Skeletal muscle satellite cell (primary cell): Measurements from ENCODE around the gene PGS1. TPM values are rescaled to one million over a fixed set of nuclear protein-coding genes. Genes with fewer than 3 reads are reported as not detected.
"Not testable (repeated sequence)": the region's sequence is repeated elsewhere in the genome, so short reads cannot be mapped to it uniquely, and the experiment has no call there.

Experiments
- H3K27me3 ChIP-seq: 2 replicates; pipeline ENCODE4 v1.7.0; 2013; ENCODE audit warnings: low read length; ENCODE audit not compliant: control insufficient read depth, insufficient read depth
- H3K36me3 ChIP-seq: 2 replicates; pipeline ENCODE4 v1.7.0; 2013; ENCODE audit warnings: mild to moderate bottlenecking, control low read depth, low read length; ENCODE audit not compliant: insufficient read depth
- H3K4me1 ChIP-seq: 2 replicates; pipeline ENCODE4 v1.7.0; 2013; ENCODE audit warnings: low read length; ENCODE audit not compliant: control insufficient read depth, insufficient read depth
- H3K4me2 ChIP-seq: 2 replicates; pipeline ENCODE4 v1.7.0; 2013; ENCODE audit warnings: mild to moderate bottlenecking, low read length
- H3K4me3 ChIP-seq: 2 replicates; pipeline ENCODE4 v1.7.0; 2013; ENCODE audit warnings: low read length
- H3K9ac ChIP-seq: 2 replicates; pipeline ENCODE4 v1.7.0; 2013; ENCODE audit warnings: mild to moderate bottlenecking, low read depth, low read length, moderate library complexity
- H3K9me3 ChIP-seq: replicated peaks from 2 replicates; pipeline ENCODE4 v1.7.0; 2013; ENCODE audit warnings: mild to moderate bottlenecking, control low read depth, low read length
- total RNA-seq: library from RNA; depleted of rRNA; stranded (reverse); fragments of >200 nt; gene quantifications from 2 replicates; pipeline ENCODE4 v1.2.3, GENCODE V29; 2012; rRNA removed

The PGS1 gene
- total RNA-seq: 24.6 and 25.8 TPM in 2 replicates

- Histone ChIP-seq H3K27me3 (no peaks in the 10 kb centered on the region), H3K36me3 (peaks cover 11% of the 10 kb centered on the region), H3K4me3 (peak within 1 kb of the TSS; percentile 95), H3K9ac (peak within 1 kb of the TSS; percentile 98), H3K9me3 (no peaks in the 10 kb centered on the region), H3K4me1 (peaks cover 71% of the 10 kb centered on the region), H3K4me2 (peak within 1 kb of the TSS; percentile 92)
Observed at GRCh38 chr17:78378225-78379130, at the start of gene PGS1. Gene PGS1, plus strand, starts transcription at chr17:78378649. Its CDS starts 17 bp downstream, at chr17:78378666.

- peak overlapping the region; percentile 69 for H3K9ac ChIP-seq
Observed at GRCh38 chr17:78329263-78330059, 49.0 kb upstream of the PGS1 start.

GRCh38 chr17:78330570-78331224 is 47.8 kb upstream of the PGS1 start:
- Histone ChIP-seq H3K4me2 (no peak overlapping the region), H3K4me1 (peaks cover 55% of the 10 kb centered on the region), H3K36me3 (no peaks in the 10 kb centered on the region), H3K27me3 (no peaks in the 10 kb centered on the region), H3K4me3 (no peak overlapping the region), H3K9me3 (no peaks in the 10 kb centered on the region), H3K9ac (no peak overlapping the region)

More at GRCh38 chr17:78329263-78330059, 49.0 kb upstream of the PGS1 start:
- Histone ChIP-seq H3K36me3 (no peaks in the 10 kb centered on the region), H3K4me3 (peak overlapping the region; percentile 34), H3K27me3 (no peaks in the 10 kb centered on the region), H3K4me1 (peaks cover 58% of the 10 kb centered on the region), H3K9me3 (no peaks in the 10 kb centered on the region), H3K4me2 (peak overlapping the region; percentile 65)

GRCh38 chr17:78331355-78331754 is 47.1 kb upstream of the PGS1 start:
- not testable (repeated sequence) for H3K27me3 ChIP-seq, H3K9ac ChIP-seq, H3K36me3 ChIP-seq, H3K4me2 ChIP-seq, H3K9me3 ChIP-seq, H3K4me3 ChIP-seq
- peaks cover 53% of the 10 kb centered on the region for H3K4me1 ChIP-seq

- H3K36me3 ChIP-seq: no peaks in the 10 kb centered on the region
- no peak overlapping the region for H3K4me3 ChIP-seq
- H3K27me3 ChIP-seq: no peaks in the 10 kb centered on the region
- H3K9me3 ChIP-seq: no peaks in the 10 kb centered on the region
- peaks cover 66% of the 10 kb centered on the region for H3K4me1 ChIP-seq
- no peak overlapping the region for H3K9ac ChIP-seq
- no peak overlapping the region for H3K4me2 ChIP-seq
Observed at GRCh38 chr17:78332991-78333390, 45.5 kb upstream of the PGS1 start.

GRCh38 chr17:78335209-78335608 is 43.2 kb upstream of the PGS1 start:
- H3K4me3 ChIP-seq: peak overlapping the region; percentile 8

GRCh38 chr17:78337244-78338109 is 41.0 kb upstream of the PGS1 start:
- H3K4me3 ChIP-seq: no peak overlapping the region
- no peaks in the 10 kb centered on the region for H3K36me3 ChIP-seq
- H3K9ac ChIP-seq: peak overlapping the region; percentile 45
- H3K27me3 ChIP-seq: no peaks in the 10 kb centered on the region
- H3K4me2 ChIP-seq: peak overlapping the region; percentile 46
- H3K4me1 ChIP-seq: peaks cover 46% of the 10 kb centered on the region
- H3K9me3 ChIP-seq: no peaks in the 10 kb centered on the region

More at GRCh38 chr17:78335209-78335608, 43.2 kb upstream of the PGS1 start:
- no peaks in the 10 kb centered on the region for H3K9me3 ChIP-seq
- peak overlapping the region; percentile 38 for H3K9ac ChIP-seq
- no peaks in the 10 kb centered on the region for H3K27me3 ChIP-seq
- H3K4me1 ChIP-seq: peaks cover 47% of the 10 kb centered on the region
- peak overlapping the region; percentile 48 for H3K4me2 ChIP-seq
- no peaks in the 10 kb centered on the region for H3K36me3 ChIP-seq

GRCh38 chr17:78338486-78339259 is 39.8 kb upstream of the PGS1 start:
- Histone ChIP-seq H3K27me3 (no peaks in the 10 kb centered on the region), H3K36me3 (no peaks in the 10 kb centered on the region), H3K9ac (no peak overlapping the region), H3K4me3 (no peak overlapping the region), H3K9me3 (no peaks in the 10 kb centered on the region), H3K4me1 (peaks cover 58% of the 10 kb centered on the region), H3K4me2 (no peak overlapping the region)

GRCh38 chr17:78340183-78340955 is 38.1 kb upstream of the PGS1 start:
- Histone ChIP-seq H3K9me3 (no peaks in the 10 kb centered on the region), H3K9ac (no peak overlapping the region), H3K4me1 (peaks cover 48% of the 10 kb centered on the region), H3K4me2 (no peak overlapping the region), H3K4me3 (no peak overlapping the region), H3K27me3 (no peaks in the 10 kb centered on the region), H3K36me3 (no peaks in the 10 kb centered on the region)
